Endometrial microvascular endothelial cells (primary cell): ENCODE data around the gene VAC14. TPM values are rescaled to one million over a fixed set of nuclear protein-coding genes. Genes with fewer than 3 reads are reported as not detected.

Experiments used
- in situ Hi-C: cut with HindIII; loops from 2 replicates; pipeline ENCODE4 v1.10.0; 2017; ENCODE audit warnings: low sequenced_read_pairs, low pct_unique_long_range_greater_than_20kb; ENCODE audit errors: inconsistent ontology term
- total RNA-seq: library from RNA; depleted of rRNA; stranded (reverse); fragments of >200 nt; gene quantifications from one replicate; pipeline ENCODE4 v1.2.3, GENCODE V29; 2015; ENCODE audit errors: inconsistent ontology term

VAC14 gene
- total RNA-seq, 1 donor from 2014 or later, result 52.0 TPM

GRCh38 chr16:70735141-70735979 is 65.6 kb downstream of the VAC14 start:
- in situ Hi-C loops, result no loop called here

- in situ Hi-C loops, result no loop called here
Measured at GRCh38 chr16:70734522-70735095, 66.3 kb downstream of the VAC14 start.

- in situ Hi-C loops, result no loop called here
Measured at GRCh38 chr16:70730944-70731343, 70.0 kb downstream of the VAC14 start.

GRCh38 chr16:70730031-70730430 is 70.9 kb downstream of the VAC14 start:
- in situ Hi-C loops, result no loop called here

GRCh38 chr16:70729292-70729691 is 71.7 kb downstream of the VAC14 start:
- in situ Hi-C loops, result no loop called here

- in situ Hi-C loops, result no loop called here
Measured at GRCh38 chr16:70728150-70728549, 72.8 kb downstream of the VAC14 start.

GRCh38 chr16:70726892-70727361 is 74.0 kb downstream of the VAC14 start:
- in situ Hi-C loops, result no loop called here

- in situ Hi-C loops, result no loop called here
Measured at GRCh38 chr16:70725912-70726828, 74.8 kb downstream of the VAC14 start.

GRCh38 chr16:70725024-70725911 is 75.7 kb downstream of the VAC14 start:
- in situ Hi-C loops, result no loop called here

- in situ Hi-C loops, result no loop called here
Measured at GRCh38 chr16:70724146-70725023, 76.6 kb downstream of the VAC14 start.

- in situ Hi-C loops, result no loop called here
Measured at GRCh38 chr16:70723740-70724145, 77.2 kb downstream of the VAC14 start.

GRCh38 chr16:70721202-70721963 is 79.6 kb downstream of the VAC14 start:
- in situ Hi-C loops, result no loop called here

- in situ Hi-C loops, result no loop called here
Measured at GRCh38 chr16:70720425-70721201, 80.3 kb downstream of the VAC14 start.

- in situ Hi-C loops, result no loop called here
Measured at GRCh38 chr16:70717065-70717464, 83.9 kb downstream of the VAC14 start.

- in situ Hi-C loops, result no loop called here
Measured at GRCh38 chr16:70715860-70716357, 85.0 kb downstream of the VAC14 start.
